Stimulated activated CD8-positive, alpha-beta memory T cell treated with anti-CD3 and anti-CD28 coated beads, Interleukin-15, amount 100 ng/mL, for 1 hour (primary cell): ENCODE data around the gene ANKRD53.

ENCODE experiments used
- DNase-seq: peaks from one replicate; pipeline ENCODE4 v3.0.0-alpha.2; 2020; ENCODE audit warnings: low read depth

The ANKRD53 gene

DNA sequence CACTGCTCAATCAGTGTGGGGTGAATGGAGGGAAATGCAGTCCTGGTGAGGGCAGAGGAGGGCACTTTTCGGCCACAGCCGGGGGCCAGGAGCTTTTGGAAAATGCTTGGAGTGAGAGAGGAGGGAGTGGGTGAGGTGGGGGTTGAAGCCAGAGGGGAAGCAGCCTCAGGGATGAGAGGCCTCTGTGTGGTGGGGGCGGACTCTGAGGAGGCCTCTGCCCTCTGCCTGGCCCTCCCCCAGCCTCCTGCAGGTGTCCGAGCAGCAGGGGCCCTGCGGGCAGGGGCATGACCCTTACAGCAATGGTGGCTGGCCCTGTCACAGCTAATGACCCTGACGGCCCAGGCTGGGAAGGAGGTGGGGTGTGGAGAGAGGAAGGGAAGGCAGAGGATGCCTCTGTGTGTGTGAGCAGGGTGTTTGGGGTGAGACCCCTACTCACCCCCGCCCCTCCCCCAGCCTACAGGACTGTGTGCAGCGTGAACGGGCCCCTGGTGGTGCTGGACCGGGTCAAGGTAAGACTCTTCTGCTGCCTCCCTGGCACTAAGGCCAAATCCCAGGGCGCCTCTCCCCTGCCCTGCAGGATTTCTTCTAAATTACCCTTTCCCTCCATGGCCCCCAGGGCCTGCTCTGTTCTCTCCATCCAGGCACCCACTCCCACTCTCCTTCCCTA lies 35.1 kb upstream of the ANKRD53 start:
- DNase-seq, result no peak

DNA sequence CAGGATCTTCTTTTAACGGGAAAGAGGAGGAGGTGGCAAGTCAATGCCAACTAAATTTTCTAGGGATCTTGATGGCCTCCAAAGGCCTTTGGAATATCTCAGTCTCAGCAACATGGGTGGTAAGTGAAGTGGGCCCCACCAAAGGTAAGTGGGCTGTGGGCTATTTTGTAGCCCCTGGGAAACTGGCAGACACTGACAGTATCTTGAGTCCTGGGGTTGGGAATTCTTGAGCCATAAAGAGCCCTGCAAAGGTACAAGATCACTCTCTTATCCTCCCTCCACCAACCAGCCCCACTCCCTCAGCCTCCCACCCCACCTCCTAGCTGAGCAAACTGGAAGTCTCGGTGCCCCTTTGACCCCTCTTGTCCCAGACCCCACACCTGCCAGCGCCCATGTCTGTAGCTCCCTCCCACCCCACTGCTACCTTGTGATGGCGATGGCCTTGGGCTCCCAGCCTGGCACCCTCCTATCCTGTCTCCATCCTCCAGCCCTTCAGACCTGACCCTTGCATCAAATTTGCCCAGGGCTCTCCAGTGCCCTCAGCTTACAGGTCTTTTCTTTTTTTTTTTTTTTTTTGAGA lies 34.2 kb upstream of the ANKRD53 start:
- DNase-seq, result no peak

DNA sequence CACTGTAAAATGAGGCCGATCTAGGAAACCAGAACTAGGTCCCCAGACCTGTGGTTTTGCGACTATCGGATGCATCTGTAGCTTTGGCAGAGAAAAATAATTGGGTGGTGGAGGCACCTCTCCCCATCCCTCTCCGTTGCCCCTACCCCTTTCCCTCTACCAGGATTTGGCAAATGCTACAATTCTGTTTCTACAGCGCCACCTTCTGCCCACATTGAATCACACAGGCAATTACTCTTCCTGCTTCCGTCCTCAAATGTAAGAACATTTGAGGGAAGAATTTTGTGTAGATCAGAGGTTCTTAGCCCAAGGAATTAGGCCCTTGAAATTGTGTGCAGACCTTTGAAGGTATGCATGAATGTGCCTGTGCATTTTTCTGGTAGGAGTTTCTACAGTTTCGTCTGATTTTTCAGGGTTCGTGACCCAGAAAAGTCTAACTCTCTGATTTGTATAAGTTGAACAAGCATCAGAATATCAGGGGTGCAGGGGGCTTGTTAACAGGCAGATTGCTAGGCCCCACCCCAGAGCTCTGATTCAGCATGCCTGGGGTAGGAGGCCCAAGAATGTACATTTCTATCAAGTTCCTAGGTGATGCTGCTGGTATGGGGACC lies 31.5 kb upstream of the ANKRD53 start:
- DNase-seq, result peak; percentile 34

DNA sequence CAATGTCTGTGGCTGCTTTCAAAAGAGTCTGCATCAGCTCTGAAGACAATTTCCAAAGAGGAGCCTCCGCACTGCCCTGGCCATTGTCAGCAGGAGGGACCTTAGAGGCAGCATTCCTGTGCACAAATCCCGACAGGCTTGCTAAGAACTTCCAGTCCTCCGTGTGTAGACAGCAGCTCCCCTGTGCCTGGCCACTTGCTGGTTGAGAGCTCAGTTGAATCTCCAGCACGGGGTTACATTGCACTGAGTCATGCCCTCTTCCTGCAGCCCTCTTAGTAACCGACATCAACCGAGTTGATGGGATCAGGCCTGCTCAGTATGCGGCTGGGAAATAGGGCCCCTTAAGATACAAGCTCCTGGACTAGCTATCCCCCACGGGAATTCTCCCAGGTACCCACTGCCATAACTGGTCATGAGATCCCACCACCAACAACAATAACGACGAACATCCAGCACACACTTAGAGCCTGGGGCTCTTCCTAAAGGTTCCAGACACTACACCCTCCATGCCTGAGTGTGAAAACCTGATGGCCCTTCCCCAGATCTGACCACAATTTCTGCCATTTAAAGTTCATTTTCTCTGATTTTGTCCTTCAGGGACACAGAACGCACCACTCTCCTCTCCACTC lies 30.8 kb upstream of the ANKRD53 start:
- no peak for DNase-seq

DNA sequence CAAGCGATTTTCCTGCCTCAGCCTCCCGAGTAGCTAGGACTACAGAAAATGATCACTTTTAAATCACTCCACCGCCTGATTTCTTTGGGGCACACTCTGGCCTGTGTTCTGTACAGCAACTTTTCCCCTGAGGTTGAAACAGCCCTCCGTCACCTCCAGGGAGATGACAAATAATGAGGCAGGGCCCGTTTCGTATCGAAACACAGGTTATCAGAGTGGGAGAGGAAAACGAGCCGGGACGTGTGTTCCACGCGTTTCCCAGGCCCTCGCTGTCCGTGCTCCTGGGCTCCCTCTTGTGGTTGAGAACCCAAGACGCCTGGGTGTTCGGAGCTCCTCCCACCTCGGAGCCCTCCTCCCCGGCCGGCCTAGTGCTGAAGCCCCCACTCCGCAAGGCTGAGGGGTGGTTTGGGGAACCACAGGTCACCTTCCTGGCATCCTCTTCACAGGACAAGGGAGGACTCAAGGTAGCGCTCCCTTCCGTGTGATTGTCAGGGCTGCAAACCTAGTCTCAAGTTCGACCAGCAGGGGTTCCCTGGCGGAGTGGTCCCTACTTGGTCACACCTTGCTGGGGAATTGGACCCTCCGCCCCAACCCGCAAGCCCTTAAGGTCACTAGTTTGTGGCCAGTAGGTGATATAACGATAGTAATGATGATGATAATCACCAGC lies 30.0 kb upstream of the ANKRD53 start:
- peak; percentile 66 for DNase-seq

DNA sequence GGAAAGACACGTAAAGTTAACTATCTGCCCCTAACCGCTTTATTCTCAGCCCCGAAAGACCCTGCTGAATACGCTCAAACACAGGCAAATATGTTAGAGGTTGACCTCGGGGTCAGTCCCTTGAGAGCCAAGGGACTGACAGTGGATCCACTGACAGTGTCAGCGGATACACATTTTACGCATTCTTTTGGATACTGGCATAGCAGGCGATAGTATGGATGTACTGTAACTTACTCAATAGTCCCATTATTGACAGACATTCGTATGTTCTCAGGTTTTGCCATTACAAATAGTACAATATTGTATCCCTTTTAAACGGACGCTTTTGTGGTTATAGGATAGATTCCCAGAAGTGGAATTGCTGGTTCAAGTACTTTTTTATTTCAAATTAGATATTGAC lies 29.3 kb upstream of the ANKRD53 start:
- DNase-seq, result no peak

DNA sequence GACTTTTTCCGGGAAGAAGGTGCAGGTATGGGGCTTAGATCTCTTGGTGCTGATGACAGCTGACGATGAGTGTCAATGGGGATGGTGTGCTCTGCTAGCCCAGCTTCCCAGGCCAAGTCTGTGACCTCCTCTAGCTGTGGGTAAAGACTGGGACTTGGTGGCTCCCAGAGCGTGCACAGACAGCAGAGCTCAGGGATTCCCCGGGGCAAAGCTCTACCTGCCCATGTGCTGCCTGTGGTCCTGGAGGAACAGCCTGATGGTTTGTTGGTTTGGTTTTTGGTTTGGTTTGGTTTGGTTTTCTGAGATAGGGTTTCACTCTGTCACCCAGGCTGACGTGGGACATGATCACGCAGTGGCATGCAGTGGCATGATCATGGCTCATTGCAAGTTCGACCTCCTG lies 23.5 kb upstream of the ANKRD53 start:
- DNase-seq, result no peak

DNA sequence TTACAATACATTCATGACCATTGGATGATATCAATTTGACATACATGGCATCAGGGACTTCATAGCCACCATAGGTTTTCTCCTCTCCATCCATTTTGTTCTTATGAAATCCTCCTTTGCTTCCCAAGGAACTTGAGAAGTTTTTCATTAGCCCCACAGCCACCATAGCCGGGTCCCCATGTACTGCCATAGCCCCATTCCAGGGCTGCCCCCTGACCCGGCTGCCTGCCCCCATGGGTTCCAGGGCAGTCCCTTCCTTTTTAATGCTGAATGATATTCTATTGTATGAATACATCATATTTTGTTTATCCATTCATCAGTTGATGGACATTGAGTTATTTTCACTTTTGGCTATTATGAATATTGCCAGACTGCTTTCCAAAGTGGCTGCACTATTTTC lies 22.3 kb upstream of the ANKRD53 start:
- no peak for DNase-seq

DNA sequence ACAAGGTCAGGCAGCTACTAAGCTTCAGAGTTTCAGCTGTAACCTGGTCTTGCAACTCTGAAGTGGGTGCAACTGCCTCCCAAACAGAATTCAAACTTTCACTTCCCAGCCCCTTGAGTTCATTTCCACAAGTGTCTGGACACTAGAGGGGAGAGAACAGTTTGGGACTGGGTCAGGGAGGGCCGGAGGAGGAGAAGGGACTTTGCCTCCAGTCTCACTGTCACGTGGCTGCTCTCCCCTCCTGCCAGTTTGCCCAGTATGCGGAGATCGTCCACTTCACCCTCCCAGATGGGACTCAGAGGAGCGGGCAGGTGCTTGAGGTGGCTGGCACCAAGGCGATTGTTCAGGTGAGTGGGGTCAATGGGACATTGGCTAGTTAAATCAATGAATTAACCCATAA lies 20.6 kb upstream of the ANKRD53 start:
- no peak for DNase-seq

DNA sequence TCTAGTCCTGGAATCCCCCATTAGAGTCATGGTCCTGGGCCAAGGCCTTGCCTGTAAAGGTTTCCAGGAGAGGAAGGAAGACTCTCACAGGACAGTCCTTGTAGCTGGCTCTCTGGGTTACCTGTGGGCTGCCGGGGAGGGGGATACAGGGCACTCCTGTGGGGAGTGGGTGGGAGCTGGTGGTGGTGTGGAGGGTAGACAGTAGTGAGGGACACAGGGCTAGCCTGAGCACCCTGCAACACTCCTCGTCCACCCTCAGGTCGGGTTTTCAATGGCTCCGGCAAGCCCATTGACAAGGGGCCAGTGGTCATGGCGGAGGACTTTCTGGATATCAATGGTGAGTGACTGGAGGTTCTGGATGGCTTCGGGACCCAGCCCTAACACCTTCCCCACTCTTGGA lies 19.7 kb upstream of the ANKRD53 start:
- no peak for DNase-seq

DNA sequence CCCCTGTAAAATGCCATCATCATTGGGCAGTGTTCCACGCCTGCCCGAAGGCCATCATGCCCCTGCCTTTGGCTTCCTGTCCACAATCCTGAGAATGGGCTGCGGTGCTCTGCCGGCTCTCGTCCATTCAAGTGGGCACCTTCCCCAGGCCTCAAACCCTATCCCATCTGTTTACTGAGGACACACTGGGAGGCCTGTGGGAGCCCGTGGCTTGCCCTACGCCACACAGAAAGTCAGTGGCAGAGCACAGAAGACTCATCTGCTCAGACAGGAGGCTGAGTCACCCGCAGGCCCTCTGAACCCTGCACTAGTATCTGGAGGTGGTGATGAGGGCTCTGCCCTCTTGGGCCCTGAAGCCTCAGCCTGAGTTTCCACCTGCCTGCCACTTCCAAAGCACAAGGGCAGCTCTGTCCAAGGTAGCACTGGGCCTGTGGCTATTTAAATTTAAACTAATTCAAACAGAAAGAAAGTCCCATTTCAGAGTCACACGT lies 19.1 kb upstream of the ANKRD53 start:
- no peak for DNase-seq

DNA sequence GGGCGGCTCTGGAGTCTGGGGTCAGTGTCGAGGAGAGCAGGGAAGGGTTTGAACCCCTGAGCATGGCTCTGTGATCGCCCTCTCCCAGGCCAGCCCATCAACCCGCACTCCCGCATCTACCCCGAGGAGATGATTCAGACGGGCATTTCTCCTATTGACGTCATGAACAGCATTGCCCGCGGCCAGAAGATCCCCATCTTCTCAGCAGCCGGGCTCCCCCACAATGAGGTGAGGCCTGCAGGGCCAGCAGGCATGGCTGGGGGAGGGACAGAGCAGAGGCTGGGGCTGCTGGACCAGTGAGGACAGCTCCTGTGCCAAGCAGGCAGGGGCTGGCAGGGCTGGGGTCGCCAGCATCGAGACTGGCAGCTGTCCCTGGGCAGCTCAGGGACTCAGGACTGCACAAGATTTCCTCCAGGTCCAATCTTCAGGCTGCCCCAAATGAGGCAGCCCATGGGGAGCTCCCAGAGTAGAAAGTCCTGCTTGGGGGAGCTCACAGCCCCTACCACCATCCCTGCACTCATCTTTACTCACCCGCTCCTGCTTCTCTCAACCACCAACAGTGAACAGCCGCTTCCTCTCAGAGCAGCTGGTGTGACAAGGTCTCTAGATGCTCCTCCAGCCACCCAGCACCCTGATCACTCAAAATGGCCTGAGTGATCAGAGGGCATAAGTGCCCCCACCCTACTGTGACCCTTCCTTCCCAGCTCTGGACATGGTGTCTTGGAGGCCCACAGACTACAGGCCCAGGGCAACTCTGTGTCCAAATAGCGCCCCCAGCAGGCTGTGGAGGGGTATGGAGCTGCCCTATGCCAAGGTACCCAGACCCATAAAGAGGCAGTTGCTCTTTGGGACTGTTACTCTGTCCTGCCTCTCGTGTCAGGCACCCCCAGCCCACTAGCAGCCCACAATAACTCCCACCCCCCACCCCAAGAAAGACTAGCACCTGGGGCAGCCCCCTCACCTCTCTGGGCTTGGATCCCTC lies 18.3 kb upstream of the ANKRD53 start:
- no peak for DNase-seq

DNA sequence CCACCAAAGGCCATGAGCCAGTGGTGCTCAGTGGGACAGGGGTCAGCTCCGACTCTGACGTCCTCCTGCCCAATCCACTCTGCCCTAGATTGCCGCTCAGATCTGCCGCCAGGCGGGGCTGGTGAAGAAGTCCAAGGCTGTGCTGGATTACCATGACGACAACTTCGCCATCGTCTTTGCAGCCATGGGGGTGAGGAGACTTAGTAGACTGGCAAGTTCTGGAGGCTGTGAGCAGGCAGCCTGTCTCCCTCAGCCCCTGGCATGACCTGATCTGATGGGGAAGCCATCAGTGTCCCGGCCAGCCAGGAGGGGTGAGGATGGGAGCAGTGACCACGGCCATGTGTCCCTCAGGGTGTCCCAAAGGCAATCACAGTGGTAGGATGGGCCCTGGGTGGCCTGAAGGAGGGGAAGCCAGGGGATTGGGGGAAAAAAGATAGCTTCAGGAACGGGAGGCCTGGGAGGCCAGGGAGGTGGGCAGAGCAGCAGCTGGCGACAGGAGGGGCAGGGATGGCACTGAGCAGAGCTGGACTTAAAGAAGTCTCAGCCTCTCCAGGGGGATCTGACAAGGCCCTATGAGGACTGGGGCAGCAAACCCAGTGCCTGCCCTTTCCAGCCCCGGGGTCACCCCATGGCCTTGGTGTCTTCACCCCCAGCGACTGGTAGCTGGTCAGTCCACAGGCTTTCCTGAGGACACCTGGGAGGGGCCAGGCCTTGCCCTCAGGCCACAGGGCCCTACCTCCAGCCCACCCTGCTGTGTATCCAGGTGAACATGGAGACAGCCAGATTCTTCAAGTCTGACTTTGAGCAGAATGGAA lies 17.4 kb upstream of the ANKRD53 start:
- no peak for DNase-seq

DNA sequence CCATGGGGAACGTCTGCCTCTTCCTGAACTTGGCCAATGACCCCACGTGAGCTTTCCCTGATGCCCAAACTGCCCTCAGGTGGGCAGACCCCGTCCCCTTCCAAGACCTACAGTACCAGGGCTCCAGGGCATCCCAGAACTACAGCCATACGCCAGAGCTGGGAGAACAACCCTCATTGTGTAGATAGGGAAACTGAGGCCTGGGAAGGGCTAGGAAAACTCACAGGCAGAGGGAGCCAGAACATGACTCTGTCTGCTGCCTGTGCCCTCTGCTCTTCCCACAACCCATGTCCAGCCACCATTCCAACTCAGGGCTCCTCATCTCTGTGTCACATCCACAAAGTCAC lies 16.8 kb upstream of the ANKRD53 start:
- no peak for DNase-seq

DNA sequence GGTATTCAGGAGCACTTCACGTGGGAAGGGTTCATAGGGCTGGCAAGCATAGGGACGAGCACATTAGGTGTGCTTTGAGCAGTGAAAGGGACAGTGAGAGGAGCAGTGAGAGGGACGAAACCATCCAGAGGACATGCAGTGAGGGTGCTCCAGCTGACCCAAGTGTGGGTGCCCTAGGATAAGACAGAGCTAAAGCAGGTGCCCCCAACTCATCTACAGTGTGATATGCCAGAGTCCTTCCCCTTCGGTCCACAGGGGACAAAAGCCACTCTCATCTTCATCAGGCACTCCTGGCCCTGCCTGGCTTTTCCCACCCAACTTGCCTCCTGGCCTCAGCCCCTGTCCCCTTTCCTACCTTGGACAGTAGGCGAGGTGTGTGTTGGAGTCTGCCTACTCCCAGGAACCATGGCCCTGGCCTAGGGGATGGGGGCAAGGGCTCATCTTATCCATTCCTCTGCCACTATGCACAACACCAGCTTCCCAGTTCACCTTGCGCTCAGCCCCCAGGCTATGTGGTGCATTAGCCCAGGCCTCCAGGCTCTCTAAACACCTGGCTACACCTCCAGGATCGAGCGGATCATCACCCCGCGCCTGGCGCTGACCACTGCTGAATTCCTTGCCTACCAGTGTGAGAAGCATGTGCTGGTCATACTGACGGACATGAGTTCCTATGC lies 16.1 kb upstream of the ANKRD53 start:
- DNase-seq, result no peak

DNA sequence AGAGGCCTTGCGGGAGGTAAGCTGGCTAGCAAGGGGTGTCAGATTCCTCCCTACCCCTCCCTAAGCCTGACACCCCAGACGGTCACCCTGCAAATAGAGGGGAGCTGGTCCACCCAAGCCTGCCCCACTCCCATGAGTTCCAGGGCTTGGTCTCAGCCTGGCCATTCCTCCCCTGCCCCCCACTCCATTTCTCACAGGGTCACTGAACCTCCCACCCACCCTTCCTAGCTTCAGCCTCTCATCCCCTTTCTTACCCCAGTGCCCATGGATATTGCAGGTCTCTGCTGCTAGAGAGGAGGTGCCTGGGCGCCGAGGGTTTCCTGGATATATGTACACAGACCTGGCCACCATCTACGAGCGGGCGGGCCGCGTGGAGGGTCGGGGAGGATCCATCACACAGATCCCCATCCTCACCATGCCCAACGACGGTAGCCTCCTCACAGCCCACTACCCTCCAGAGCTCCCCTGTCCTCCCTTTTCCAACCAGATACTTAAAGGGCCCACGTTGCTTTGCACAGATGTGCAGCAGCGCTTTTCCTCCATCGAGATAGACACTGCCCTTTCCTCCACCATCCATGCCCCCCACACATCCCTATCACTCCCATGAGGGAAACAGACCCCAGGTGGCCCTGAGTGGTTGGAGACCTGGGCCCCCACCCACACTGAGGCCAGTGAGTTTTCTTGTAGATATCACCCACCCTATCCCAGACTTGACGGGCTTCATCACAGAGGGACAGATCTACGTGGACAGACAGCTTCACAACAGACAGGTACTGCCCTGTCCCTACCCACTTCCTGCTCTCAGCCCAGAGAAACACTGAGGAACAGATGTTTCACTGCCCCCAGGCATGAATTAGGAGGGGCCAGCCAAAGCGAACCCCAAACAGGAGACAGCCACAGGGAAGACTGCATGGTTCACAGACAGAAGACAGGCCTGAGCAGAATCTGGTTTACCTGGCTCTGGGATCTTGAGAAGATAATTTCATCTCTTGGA lies 15.2 kb upstream of the ANKRD53 start:
- DNase-seq, result no peak

DNA sequence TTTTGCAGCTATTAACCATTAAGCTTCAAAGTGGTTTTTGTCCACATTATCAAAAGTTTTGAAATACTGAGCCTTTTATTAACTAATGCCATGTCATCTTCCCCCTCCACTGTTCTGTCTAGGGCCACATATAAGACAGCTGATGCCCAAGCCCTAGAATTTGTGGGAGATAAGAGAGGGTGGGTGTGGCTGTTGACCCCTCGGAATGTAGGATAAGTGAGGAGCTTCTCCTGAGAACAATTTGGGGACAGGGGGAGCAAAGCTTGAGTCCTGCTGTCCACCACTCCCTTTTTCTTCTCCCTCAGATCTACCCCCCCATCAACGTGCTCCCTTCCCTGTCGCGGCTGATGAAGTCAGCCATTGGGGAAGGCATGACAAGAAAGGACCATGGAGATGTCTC lies 14.3 kb upstream of the ANKRD53 start:
- no peak for DNase-seq

DNA sequence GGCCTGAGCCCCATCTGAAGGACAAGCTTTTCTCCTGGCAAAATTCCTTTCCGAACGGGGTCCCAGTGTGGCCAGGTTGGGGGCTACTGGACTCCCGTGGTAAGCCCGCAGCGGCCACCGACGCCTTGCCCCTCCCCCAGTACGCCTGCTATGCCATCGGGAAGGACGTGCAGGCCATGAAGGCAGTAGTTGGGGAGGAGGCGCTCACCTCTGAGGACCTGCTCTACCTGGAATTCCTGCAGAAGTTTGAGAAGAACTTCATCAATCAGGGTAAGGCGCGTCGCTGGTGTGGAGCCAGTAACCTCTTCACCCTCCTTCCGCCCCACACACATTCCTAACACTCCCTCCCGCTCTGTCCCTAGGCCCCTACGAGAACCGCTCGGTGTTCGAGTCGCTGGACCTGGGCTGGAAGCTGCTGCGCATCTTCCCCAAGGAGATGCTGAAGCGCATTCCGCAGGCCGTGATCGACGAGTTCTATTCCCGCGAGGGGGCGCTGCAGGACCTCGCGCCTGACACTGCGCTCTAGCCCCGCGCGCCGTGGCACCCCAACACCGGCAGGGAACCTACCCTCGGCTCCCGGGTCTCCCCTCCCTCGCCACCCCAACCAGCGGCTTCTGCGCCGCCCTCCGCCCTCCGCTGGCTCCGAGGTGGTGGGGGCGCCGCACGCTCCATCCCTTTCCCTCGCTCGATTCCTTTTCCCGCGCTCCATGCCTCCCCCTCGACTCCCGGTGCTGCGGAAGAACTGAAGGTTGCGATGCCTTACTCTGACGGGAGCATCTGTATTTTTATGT lies 13.6 kb upstream of the ANKRD53 start:
- peak; percentile 69 for DNase-seq
